HG03432 (cell line): Measurements from ENCODE around the gene LPA.

ENCODE experiments used
- ATAC-seq: cut with Tn5 transposase; IDR thresholded peaks from one replicate; pipeline ENCODE4 v1.9.1; 2021; ENCODE audit warnings: mild to moderate bottlenecking, moderate library complexity; ENCODE audit not compliant: unreplicated experiment

The LPA gene

GRCh38 chr6:160520043-160520904 lies 143.8 kb downstream of the LPA start:
- peak; percentile 85 for ATAC-seq

- ATAC-seq = peak; percentile 86
These were observed 144.5 kb downstream of the LPA start for GRCh38 chr6:160519603-160520042.

GRCh38 chr6:160519133-160519532 lies 144.9 kb downstream of the LPA start:
- no peak for ATAC-seq

- no peak for ATAC-seq
These were observed 150.2 kb downstream of the LPA start for GRCh38 chr6:160513836-160514235.

- ATAC-seq = no peak
These were observed 153.0 kb downstream of the LPA start for GRCh38 chr6:160510976-160511617.

- no peak for ATAC-seq
These were observed 153.9 kb downstream of the LPA start for GRCh38 chr6:160510199-160510598.

GRCh38 chr6:160509610-160510009 lies 154.5 kb downstream of the LPA start:
- no peak for ATAC-seq

- ATAC-seq = no peak
These were observed 155.5 kb downstream of the LPA start for GRCh38 chr6:160508599-160508998.

- no peak for ATAC-seq
These were observed 156.7 kb downstream of the LPA start for GRCh38 chr6:160507420-160507819.

- ATAC-seq = no peak
These were observed 158.1 kb downstream of the LPA start for GRCh38 chr6:160505970-160506369.

- ATAC-seq = no peak
These were observed 163.4 kb downstream of the LPA start for GRCh38 chr6:160500639-160501038.

GRCh38 chr6:160494576-160494975 lies 169.5 kb downstream of the LPA start:
- no peak for ATAC-seq

GRCh38 chr6:160489091-160489490 lies 175.0 kb downstream of the LPA start:
- ATAC-seq = no peak

- ATAC-seq = no peak
These were observed 177.0 kb downstream of the LPA start for GRCh38 chr6:160487116-160487515.
